Stimulated activated naive CD4-positive, alpha-beta T cell treated with Interleukin-2 at 50 U/mL for 16 hours (primary cell): ENCODE measurements around the gene ABHD10.
A peak's percentile ranks its signal among the peaks of the same experiment; 100 is the strongest.

ENCODE experiments used
- DNase-seq: peaks from one replicate; lab custom pipeline; 2025; lab: John Stamatoyannopoulos, UW

ABHD10 gene

GRCh38 chr3:112001526-112001925 lies 22.7 kb downstream of the ABHD10 start:
- DNase-seq = no peak

- peak; percentile 57 for DNase-seq
Observed at GRCh38 chr3:112002096-112002971, 23.5 kb downstream of the ABHD10 start.

GRCh38 chr3:112003321-112004080 lies 24.7 kb downstream of the ABHD10 start:
- no peak for DNase-seq

GRCh38 chr3:112004187-112004586 lies 25.4 kb downstream of the ABHD10 start:
- DNase-seq = no peak

- DNase-seq = no peak
Observed at GRCh38 chr3:112004669-112005068, 25.8 kb downstream of the ABHD10 start.

- no peak for DNase-seq
Observed at GRCh38 chr3:112005091-112005672, 26.4 kb downstream of the ABHD10 start.

- no peak for DNase-seq
Observed at GRCh38 chr3:112007633-112008032, 28.8 kb downstream of the ABHD10 start.

GRCh38 chr3:112009670-112010069 lies 30.8 kb downstream of the ABHD10 start:
- DNase-seq = no peak

- no peak for DNase-seq
Observed at GRCh38 chr3:112010636-112011035, 31.8 kb downstream of the ABHD10 start.

- DNase-seq = no peak
Observed at GRCh38 chr3:112011376-112011940, 32.6 kb downstream of the ABHD10 start.

- no peak for DNase-seq
Observed at GRCh38 chr3:112012205-112012992, 33.6 kb downstream of the ABHD10 start.

- peak; percentile 48 for DNase-seq
Observed at GRCh38 chr3:112013058-112013783, 34.4 kb downstream of the ABHD10 start.

GRCh38 chr3:112013784-112014143 lies 34.9 kb downstream of the ABHD10 start:
- no peak for DNase-seq

- no peak for DNase-seq
Observed at GRCh38 chr3:112017091-112017490, 38.3 kb downstream of the ABHD10 start.

GRCh38 chr3:112018712-112019111 lies 39.9 kb downstream of the ABHD10 start:
- DNase-seq = no peak

GRCh38 chr3:112019716-112020115 lies 40.9 kb downstream of the ABHD10 start:
- no peak for DNase-seq

GRCh38 chr3:112020674-112021085 lies 41.9 kb downstream of the ABHD10 start:
- DNase-seq = no peak

GRCh38 chr3:112027142-112027541 lies 48.3 kb downstream of the ABHD10 start:
- DNase-seq = no peak

GRCh38 chr3:112027826-112028225 lies 49.0 kb downstream of the ABHD10 start:
- no peak for DNase-seq

GRCh38 chr3:112030901-112031300 lies 52.1 kb downstream of the ABHD10 start:
- DNase-seq = no peak
